ENCODE data around the gene EGF.

Gene EGF

DNA sequence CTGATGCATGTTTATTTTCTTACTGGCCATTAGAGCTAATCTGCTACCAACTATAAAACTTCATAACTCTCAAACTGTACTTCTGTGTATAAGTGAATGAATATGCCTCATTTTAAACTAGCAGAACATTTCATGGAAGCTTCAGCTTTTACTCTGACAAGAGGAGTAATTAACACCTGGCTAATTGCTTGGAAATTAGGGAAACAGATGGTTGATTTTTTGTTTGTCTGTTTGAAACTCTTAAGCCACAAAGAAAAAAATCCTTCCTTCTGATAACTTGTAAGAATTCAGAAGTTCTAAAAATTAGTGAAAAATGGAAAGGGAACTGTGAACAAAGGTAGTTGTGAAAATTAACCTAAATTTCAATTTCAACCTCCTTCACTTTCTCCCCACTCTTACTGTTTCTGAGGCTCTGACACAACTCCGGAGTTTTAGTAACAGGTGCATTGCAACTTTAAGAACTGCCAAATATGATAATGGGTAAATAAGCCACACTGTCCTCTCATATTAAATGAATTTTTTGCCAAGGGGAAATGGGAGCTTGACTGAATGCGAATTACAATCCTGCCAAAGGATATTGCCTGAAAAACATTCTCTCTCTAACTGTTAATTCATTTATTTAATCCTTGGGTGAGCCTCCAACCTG lies 1.0 kb downstream of the EGF start:
- no peak for DNase-seq (ENCODE audit: low read depth)
- H3K4me3 ChIP-seq (ENCODE audit: control insufficient read depth, low read depth, low read length): no peak overlapping the region
- TF ChIP-seq, protein P1, sequence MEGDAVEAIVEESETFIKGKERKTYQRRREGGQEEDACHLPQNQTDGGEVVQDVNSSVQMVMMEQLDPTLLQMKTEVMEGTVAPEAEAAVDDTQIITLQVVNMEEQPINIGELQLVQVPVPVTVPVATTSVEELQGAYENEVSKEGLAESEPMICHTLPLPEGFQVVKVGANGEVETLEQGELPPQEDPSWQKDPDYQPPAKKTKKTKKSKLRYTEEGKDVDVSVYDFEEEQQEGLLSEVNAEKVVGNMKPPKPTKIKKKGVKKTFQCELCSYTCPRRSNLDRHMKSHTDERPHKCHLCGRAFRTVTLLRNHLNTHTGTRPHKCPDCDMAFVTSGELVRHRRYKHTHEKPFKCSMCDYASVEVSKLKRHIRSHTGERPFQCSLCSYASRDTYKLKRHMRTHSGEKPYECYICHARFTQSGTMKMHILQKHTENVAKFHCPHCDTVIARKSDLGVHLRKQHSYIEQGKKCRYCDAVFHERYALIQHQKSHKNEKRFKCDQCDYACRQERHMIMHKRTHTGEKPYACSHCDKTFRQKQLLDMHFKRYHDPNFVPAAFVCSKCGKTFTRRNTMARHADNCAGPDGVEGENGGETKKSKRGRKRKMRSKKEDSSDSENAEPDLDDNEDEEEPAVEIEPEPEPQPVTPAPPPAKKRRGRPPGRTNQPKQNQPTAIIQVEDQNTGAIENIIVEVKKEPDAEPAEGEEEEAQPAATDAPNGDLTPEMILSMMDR (conservative IDR thresholded peaks at IDR 0.05; ENCODE audit: control insufficient read depth, insufficient read depth, low read depth, low read length): no peak

DNA sequence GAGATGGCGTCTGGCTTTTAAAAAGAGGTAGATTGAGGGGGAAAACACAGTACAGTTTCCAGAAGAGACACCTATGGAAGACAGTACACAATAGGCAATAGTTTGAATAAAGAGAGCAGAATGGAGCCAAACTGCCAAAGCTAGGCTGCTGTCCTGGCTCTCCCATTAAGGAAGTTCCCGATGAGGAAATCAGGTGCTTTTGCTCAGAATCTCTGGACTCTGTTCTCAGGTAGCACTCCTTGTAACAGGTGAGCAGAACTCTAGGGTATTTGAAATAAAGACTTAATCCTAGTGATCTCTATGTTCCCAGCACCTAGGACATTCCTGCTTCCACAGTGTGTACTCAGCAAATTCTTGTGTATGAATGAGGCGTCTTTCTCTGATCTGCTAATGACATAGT lies 1.6 kb downstream of the EGF start:
- no peak for DNase-seq (ENCODE audit: low read depth)
- no peak overlapping the region for H3K4me3 ChIP-seq (ENCODE audit: control insufficient read depth, low read depth, low read length)
- TF ChIP-seq, protein P1 (conservative IDR thresholded peaks at IDR 0.05; ENCODE audit: control insufficient read depth, insufficient read depth, low read depth, low read length): no peak

DNA sequence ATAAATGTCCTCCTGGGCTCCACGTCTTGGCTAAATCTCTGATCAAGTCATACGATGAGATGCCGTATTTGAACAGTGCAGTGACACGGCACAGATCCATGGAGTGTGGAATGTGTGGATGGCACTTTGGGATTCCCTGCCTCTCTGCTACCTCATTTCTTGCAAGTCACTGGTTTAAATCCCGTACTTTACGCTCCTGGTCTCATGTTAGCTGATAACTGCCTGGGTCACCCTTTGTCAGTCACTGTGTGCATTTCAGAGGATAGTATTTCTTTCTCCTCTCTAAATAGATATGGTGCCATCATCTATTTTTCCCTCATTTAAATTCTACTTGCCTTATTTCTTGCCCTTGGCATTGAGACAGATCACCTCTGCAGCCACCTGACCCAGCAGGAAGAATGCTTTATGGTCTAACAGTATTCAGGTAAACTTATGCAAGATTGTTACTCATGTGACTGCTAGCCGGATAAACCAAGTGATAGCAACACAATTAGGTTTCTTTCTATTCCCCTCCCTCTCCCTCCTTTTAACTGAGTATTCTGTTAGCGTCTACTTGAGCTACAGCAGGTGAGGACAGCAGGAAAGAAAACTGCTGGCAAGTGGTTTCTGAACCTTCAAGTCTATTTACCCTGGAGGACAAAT lies 2.8 kb downstream of the EGF start:
- TF ChIP-seq, protein P1 (conservative IDR thresholded peaks at IDR 0.05; ENCODE audit: control insufficient read depth, insufficient read depth, low read depth, low read length): no peak
- H3K4me3 ChIP-seq (ENCODE audit: control insufficient read depth, low read depth, low read length): no peak overlapping the region
- no peak for DNase-seq (ENCODE audit: low read depth)

DNA sequence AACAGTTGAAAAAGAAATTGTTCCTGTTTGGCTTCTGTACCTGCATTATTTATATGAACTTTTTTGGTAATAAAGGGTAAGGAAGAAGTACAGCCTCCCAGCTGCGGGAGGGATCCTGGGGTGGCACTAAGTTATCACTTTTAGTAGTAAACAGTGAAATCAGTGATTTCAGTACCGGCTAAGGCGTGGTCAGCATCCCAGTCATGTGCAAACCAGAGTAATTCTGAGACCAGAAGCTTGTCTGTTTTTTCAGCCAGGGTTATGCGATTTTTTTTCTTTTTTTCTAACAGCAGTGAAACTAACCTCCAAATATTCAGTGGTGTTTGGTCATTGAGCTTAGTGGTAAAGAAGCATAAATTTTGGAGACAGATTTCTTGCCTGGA lies 3.3 kb downstream of the EGF start:
- DNase-seq (ENCODE audit: low read depth): no peak
- H3K4me3 ChIP-seq (ENCODE audit: control insufficient read depth, low read depth, low read length): no peak overlapping the region
- TF ChIP-seq, protein P1 (conservative IDR thresholded peaks at IDR 0.05; ENCODE audit: control insufficient read depth, insufficient read depth, low read depth, low read length): no peak

DNA sequence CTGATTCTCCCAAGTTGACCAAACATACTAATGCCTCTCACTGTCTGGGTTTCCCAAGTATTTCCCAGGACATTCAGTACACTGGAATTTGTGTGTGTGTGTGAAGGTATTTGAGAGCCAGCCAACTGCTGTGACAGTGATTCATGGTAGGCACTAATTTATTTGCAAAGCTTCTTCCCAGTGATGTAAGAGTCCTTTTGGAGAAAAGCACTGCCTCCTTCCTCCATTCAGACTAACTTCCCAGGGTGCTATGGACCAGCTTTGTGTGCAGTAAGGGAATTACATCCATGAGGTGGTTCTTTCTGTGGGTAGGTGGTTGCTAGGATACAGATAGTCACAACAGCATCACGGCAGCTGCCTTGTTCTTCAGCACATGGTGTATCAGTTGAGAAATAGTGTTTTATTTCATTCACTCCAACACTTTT lies 8.7 kb downstream of the EGF start:
- TF ChIP-seq, protein P1 (conservative IDR thresholded peaks at IDR 0.05; ENCODE audit: control insufficient read depth, insufficient read depth, low read depth, low read length): no peak

DNA sequence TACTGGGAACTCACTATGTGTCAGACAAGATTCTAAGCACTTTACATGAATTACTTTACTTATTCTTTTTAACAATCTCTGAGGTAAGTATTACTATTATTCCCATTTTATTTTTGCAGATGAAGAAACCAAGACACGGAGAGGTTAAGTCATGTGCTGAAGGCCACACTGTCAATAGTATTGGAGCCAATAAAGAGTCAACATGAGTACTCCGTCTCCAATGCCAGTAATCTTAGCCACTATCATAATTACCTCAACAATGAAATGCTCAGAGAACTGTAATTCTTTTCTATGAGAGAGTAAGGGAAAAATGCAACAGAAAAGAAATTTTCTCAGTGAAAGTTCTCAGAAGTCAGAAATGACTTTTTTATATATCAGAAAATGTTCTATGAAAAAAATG lies 12.7 kb downstream of the EGF start:
- no peak for DNase-seq (ENCODE audit: low read depth)
- TF ChIP-seq, protein P1 (conservative IDR thresholded peaks at IDR 0.05; ENCODE audit: control insufficient read depth, insufficient read depth, low read depth, low read length): no peak
- no peak overlapping the region for H3K4me3 ChIP-seq (ENCODE audit: control insufficient read depth, low read depth, low read length)

More for the DNA sequence above, 8.7 kb downstream of the EGF start:
- DNase-seq (ENCODE audit: low read depth): peak; percentile 74
- H3K4me3 ChIP-seq (ENCODE audit: control insufficient read depth, low read depth, low read length): no peak overlapping the region
